SK-N-DZ (cell line): ENCODE measurements around the gene PARD3B.

Experiments used
- DNase-seq: peaks from one replicate; pipeline ENCODE4 v3.0.0-alpha.2; 2015; ENCODE audit warnings: low spot score

Gene PARD3B

GRCh38 chr2:205543937-205544702, 998.8 kb downstream of the PARD3B start:
- DNase-seq: no peak

- DNase-seq: no peak
Measured at GRCh38 chr2:205545971-205546816, 1000.9 kb downstream of the PARD3B start.

GRCh38 chr2:205555566-205556230, 1010.4 kb downstream of the PARD3B start:
- peak; percentile 65 for DNase-seq

- no peak for DNase-seq
Measured at GRCh38 chr2:205556357-205556756, 1011.1 kb downstream of the PARD3B start.

- peak; percentile 83 for DNase-seq
Measured at GRCh38 chr2:205556841-205557539, 1011.7 kb downstream of the PARD3B start.

GRCh38 chr2:205557873-205558272, 1012.6 kb downstream of the PARD3B start:
- peak; percentile 78 for DNase-seq

- no peak for DNase-seq
Measured at GRCh38 chr2:205561441-205561840, 1016.2 kb downstream of the PARD3B start.

GRCh38 chr2:205563646-205564045, 1018.4 kb downstream of the PARD3B start:
- peak; percentile 27 for DNase-seq

- DNase-seq: peak; percentile 32
Measured at GRCh38 chr2:205564346-205565141, 1019.3 kb downstream of the PARD3B start.

GRCh38 chr2:205565142-205565522, 1019.9 kb downstream of the PARD3B start:
- no peak for DNase-seq

- no peak for DNase-seq
Measured at GRCh38 chr2:205566606-205567168, 1021.4 kb downstream of the PARD3B start.

- no peak for DNase-seq
Measured at GRCh38 chr2:205568620-205569019, 1023.3 kb downstream of the PARD3B start.

GRCh38 chr2:205570648-205571047, 1025.4 kb downstream of the PARD3B start:
- DNase-seq: peak; percentile 18

GRCh38 chr2:205571360-205571959, 1026.2 kb downstream of the PARD3B start:
- DNase-seq: peak; percentile 96

GRCh38 chr2:205574001-205574400, 1028.7 kb downstream of the PARD3B start:
- no peak for DNase-seq

- DNase-seq: peak; percentile 64
Measured at GRCh38 chr2:205579335-205579734, 1034.1 kb downstream of the PARD3B start.

- DNase-seq: no peak
Measured at GRCh38 chr2:205580212-205580987, 1035.1 kb downstream of the PARD3B start.

- DNase-seq: no peak
Measured at GRCh38 chr2:205582366-205582765, 1037.1 kb downstream of the PARD3B start.
